H1 (cell line): ENCODE data around the gene CPA4.

ENCODE experiments used
- ATF2 ChIP-seq: IDR thresholded peaks from 2 replicates; pipeline ENCODE4 v1.6.1; 2012; ENCODE audit warnings: low read length, inconsistent platforms
- CTCF ChIP-seq, 3 experiments: IDR thresholded peaks; 1 replicate in 2 of 3; 2 replicates in 1 of 3; pipeline versions ENCODE4 v1.5.1 to v1.6.1; 2011; ENCODE audit warnings: low read length in 3 of 3, mild to moderate bottlenecking in 3 of 3, inconsistent platforms in 2 of 3, low read depth in 1 of 3, moderate library complexity in 1 of 3; ENCODE audit not compliant: insufficient read depth in 1 of 3; ENCODE audit errors: control extremely low read depth in 1 of 3
- EP300 ChIP-seq, 2 experiments: IDR thresholded peaks; 1 replicate in 1 of 2; 2 replicates in 1 of 2; pipeline ENCODE4 v1.6.1; 2011 to 2012; ENCODE audit warnings: low read depth in 2 of 2, low read length in 2 of 2, mild to moderate bottlenecking in 2 of 2, borderline replicate concordance in 1 of 2, inconsistent platforms in 1 of 2, moderate library complexity in 1 of 2
- HDAC6 ChIP-seq: IDR thresholded peaks from one replicate; pipeline ENCODE4 v1.7.1; 2012; ENCODE audit warnings: low read depth, mild to moderate bottlenecking, inconsistent platforms, low read length, moderate library complexity
- JUND ChIP-seq: IDR thresholded peaks from 2 replicates; pipeline ENCODE4 v1.6.1; 2011; ENCODE audit warnings: mild to moderate bottlenecking, improper control_type of control experiment, low read length
- MAX ChIP-seq: IDR thresholded peaks from 2 replicates; pipeline ENCODE4 v1.6.1; 2012; ENCODE audit warnings: inconsistent platforms
- NRF1 ChIP-seq: IDR thresholded peaks from 2 replicates; pipeline ENCODE4 v1.6.1; 2011; ENCODE audit warnings: mild to moderate bottlenecking, low read depth, low read length, improper control_type of control experiment
- POLR2A ChIP-seq, 2 experiments: IDR thresholded peaks; 1 replicate in 1 of 2; 2 replicates in 1 of 2; pipeline ENCODE4 v1.6.1; 2011; ENCODE audit warnings: low read depth in 2 of 2, low read length in 2 of 2, mild to moderate bottlenecking in 2 of 2; ENCODE audit errors: control extremely low read depth in 1 of 2
- TAF1 ChIP-seq: IDR thresholded peaks from 2 replicates; pipeline ENCODE4 v1.6.1; 2011; ENCODE audit warnings: mild to moderate bottlenecking, low read depth, low read length
- YY1 ChIP-seq: IDR thresholded peaks from 2 replicates; pipeline ENCODE4 v1.6.1; 2011; ENCODE audit warnings: low read depth, mild to moderate bottlenecking, low read length
- ZNF274 ChIP-seq: IDR thresholded peaks from 2 replicates; pipeline ENCODE4 v1.7.0; 2012; ENCODE audit warnings: low read length, borderline replicate concordance; ENCODE audit errors: extremely low read depth

- TF ChIP-seq ATF2 (no peak), CTCF (IDR thresholded peaks at IDR 0.05; ENCODE audit: control extremely low read depth in 1 of 3, insufficient read depth in 1 of 3, low read depth in 1 of 3, low read length in 3 of 3) (no peak), HDAC6 (no peak), EP300 (IDR thresholded peaks at IDR 0.05; ENCODE audit: borderline replicate concordance in 1 of 2, low read depth in 2 of 2, low read length in 2 of 2) (no peak), ZNF274 (no peak), JUND (no peak), POLR2A (IDR thresholded peaks at IDR 0.05; ENCODE audit: control extremely low read depth in 1 of 2, low read depth in 2 of 2, low read length in 2 of 2) (no peak), NRF1 (no peak), TAF1 (no peak), MAX (no peak), YY1 (no peak)
Measured at GRCh38 chr7:130275826-130276297, 17.1 kb upstream of the CPA4 start.
